K562 (cell line): ENCODE measurements around the gene SLC4A1. TPM values are rescaled to one million over a fixed set of nuclear protein-coding genes. Genes with fewer than 3 reads are reported as not detected.
A peak's percentile ranks its signal among the peaks of the same experiment; 100 is the strongest.

Experiments used
- CSDE1 ChIP-seq, 2 experiments: fragments of 450-650 bp; IDR thresholded peaks; 2 replicates each; pipeline ENCODE4 v1.6.1; 2016; ENCODE audit warnings: mild to moderate bottlenecking in 1 of 2
- EP400 ChIP-seq: fragments of 450-650 bp; IDR thresholded peaks from 2 replicates; pipeline ENCODE4 v1.6.1; 2017; ENCODE audit warnings: antibody characterized with exemption, mild to moderate bottlenecking, moderate library complexity
- HDAC3 ChIP-seq: fragments of 450-650 bp; IDR thresholded peaks from 2 replicates; pipeline ENCODE4 v1.6.1; 2018; ENCODE audit warnings: borderline replicate concordance, mild to moderate bottlenecking, moderate library complexity; ENCODE audit not compliant: partially characterized antibody
- NFYB ChIP-seq: IDR thresholded peaks from 2 replicates; pipeline ENCODE4 v1.6.1; 2011; ENCODE audit warnings: mild to moderate bottlenecking, moderate library complexity; ENCODE audit not compliant: insufficient read length; ENCODE audit errors: extremely low read depth
- NONO ChIP-seq, 2 experiments: fragments of 200-400 bp in 1 of 2; fragments of 450-650 bp in 1 of 2; formaldehyde crosslinking in 1 of 2; IDR thresholded peaks; 2 replicates each; pipeline ENCODE4 v1.6.1; 2017; ENCODE audit warnings: low read depth in 2 of 2, mild to moderate bottlenecking in 2 of 2, moderate library complexity in 2 of 2, low read length in 1 of 2
- PML ChIP-seq: IDR thresholded peaks from 2 replicates; pipeline ENCODE4 v1.6.1; 2012; ENCODE audit warnings: low read length, inconsistent platforms
- POLR2A ChIP-seq: fragments of 450-650 bp; conservative IDR thresholded peaks from 2 replicates; pipeline ENCODE4 v1.6.1; 2016
- POLR3G ChIP-seq: IDR thresholded peaks from 2 replicates; pipeline ENCODE4 v1.6.1; 2011; ENCODE audit not compliant: insufficient read length, insufficient replicate concordance; ENCODE audit errors: extremely low read depth
- RBFOX2 ChIP-seq: fragments of 200-400 bp; formaldehyde crosslinking; IDR thresholded peaks from 2 replicates; pipeline ENCODE4 v1.6.1; 2017; ENCODE audit warnings: low read depth, mild to moderate bottlenecking, low read length, moderate library complexity
- RBM14 ChIP-seq: fragments of 200-400 bp; formaldehyde crosslinking; IDR thresholded peaks from 2 replicates; pipeline ENCODE4 v1.6.1; 2018; ENCODE audit warnings: low read depth, mild to moderate bottlenecking, low read length, moderate library complexity, borderline replicate concordance; ENCODE audit not compliant: insufficient read depth
- SIN3B ChIP-seq: fragments of 450-650 bp; IDR thresholded peaks from 2 replicates; pipeline ENCODE4 v1.6.1; 2017; ENCODE audit warnings: low read depth, mild to moderate bottlenecking, moderate library complexity
- polyA plus RNA-seq, 8 experiments: library from polyadenylated mRNA; depleted of rRNA in 4 of 8; stranded (reverse) in 5 of 8; unstranded in 3 of 8; fragments of >200 nt; fragmentation: Nextera tagmentation in 2 of 8; fragmentation: Illumina TruSeq in 1 of 8; extraction: Ambion mirVana in 2 of 8; extraction: Trizol in 1 of 8; gene quantifications; 2 replicates each; pipeline versions ENCODE4 v1.2.1 to v1.2.3, GENCODE V29; 2011 to 2014; ENCODE audit warnings: inconsistent platforms in 1 of 8, missing spikeins in 1 of 8
- total RNA-seq, 7 experiments: library from RNA; depleted of rRNA in 6 of 7; stranded (reverse); fragments of >200 nt in 6 of 7; fragmentation: Illumina TruSeq in 2 of 7; extraction: Trizol in 2 of 7; gene quantifications; 2 replicates each; pipeline versions ENCODE4 v1.2.1 to v1.2.3, GENCODE V29; 2011 to 2021; ENCODE audit warnings: low replicate concordance in 1 of 7
- TF ChIP-seq, protein P1 (sequence below): fragments of 450-650 bp; IDR thresholded peaks from 2 replicates; pipeline ENCODE4 v1.6.1; 2016; ENCODE audit warnings: borderline replicate concordance
- TF ChIP-seq, protein P2 (sequence below): fragments of 450-650 bp; formaldehyde crosslinking; IDR thresholded peaks from 2 replicates; pipeline ENCODE4 v1.4.0; 2022; ENCODE audit warnings: missing genetic modification characterization
- TF ChIP-seq, protein P3 (sequence below): sonication (generic); formaldehyde crosslinking; IDR thresholded peaks from 2 replicates; pipeline ENCODE4 v1.8.0; 2022; ENCODE audit warnings: mild to moderate bottlenecking, missing genetic modification reagents
- TF ChIP-seq, protein P4 (sequence below): sonication (generic); formaldehyde crosslinking; IDR thresholded peaks from 2 replicates; pipeline ENCODE4 v1.8.1; 2023; ENCODE audit warnings: mild to moderate bottlenecking, missing genetic modification reagents
- TF ChIP-seq, protein P5 (sequence below), 2 experiments: fragments of 450-650 bp in 1 of 2; sonication (generic) in 1 of 2; formaldehyde crosslinking; conservative IDR thresholded peaks; 2 replicates each; pipeline versions ENCODE4 v1.4.0 to v1.8.1; 2020 to 2022; ENCODE audit warnings: mild to moderate bottlenecking in 1 of 2, missing genetic modification reagents in 1 of 2

SLC4A1 gene
- total and polyA plus RNA-seq, 9 of the 15 experiments (the other 6 are each of a cell fraction or from before 2014, with no cell fraction given), result 0.14 to 1.00 (median 0.53) TPM

DNA sequence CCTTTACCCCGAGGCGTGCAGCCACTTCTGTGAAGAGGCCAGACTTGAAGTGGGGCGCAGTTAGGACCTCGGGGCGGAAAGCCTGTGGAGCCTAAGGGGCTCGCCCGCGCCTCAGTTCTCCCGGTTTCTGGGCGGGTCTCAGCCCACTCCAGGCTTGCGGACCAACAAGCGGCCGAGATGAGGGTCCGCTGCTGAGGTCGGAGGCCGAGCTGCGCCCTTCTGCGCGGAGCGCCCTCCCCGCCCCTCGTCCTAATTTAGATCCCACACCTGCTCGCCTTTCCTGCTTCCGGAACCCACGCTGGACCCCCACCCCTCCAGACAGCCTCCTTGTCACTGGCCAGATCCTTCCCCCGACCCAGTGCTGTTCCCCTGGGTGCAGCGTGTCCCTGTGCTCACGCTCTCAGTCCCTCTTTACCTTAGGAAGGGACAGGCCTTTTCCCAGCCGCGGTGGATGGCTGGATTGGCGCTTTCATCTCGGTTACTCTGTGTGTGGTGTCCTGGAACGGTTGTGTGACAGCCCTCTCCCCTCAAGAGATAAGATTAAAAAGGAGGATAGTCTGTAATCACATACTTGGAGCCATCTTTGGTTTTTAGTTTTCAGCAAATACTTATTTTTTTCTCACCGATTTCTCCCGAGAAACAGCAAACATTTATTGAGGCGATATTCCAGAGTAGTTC is 67.3 kb downstream of the SLC4A1 start (continued):
- TF ChIP-seq, protein P1, sequence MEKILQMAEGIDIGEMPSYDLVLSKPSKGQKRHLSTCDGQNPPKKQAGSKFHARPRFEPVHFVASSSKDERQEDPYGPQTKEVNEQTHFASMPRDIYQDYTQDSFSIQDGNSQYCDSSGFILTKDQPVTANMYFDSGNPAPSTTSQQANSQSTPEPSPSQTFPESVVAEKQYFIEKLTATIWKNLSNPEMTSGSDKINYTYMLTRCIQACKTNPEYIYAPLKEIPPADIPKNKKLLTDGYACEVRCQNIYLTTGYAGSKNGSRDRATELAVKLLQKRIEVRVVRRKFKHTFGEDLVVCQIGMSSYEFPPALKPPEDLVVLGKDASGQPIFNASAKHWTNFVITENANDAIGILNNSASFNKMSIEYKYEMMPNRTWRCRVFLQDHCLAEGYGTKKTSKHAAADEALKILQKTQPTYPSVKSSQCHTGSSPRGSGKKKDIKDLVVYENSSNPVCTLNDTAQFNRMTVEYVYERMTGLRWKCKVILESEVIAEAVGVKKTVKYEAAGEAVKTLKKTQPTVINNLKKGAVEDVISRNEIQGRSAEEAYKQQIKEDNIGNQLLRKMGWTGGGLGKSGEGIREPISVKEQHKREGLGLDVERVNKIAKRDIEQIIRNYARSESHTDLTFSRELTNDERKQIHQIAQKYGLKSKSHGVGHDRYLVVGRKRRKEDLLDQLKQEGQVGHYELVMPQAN, result peak; percentile 49; the same call in 1 of the 2 replicates
- TF ChIP-seq, protein P2, sequence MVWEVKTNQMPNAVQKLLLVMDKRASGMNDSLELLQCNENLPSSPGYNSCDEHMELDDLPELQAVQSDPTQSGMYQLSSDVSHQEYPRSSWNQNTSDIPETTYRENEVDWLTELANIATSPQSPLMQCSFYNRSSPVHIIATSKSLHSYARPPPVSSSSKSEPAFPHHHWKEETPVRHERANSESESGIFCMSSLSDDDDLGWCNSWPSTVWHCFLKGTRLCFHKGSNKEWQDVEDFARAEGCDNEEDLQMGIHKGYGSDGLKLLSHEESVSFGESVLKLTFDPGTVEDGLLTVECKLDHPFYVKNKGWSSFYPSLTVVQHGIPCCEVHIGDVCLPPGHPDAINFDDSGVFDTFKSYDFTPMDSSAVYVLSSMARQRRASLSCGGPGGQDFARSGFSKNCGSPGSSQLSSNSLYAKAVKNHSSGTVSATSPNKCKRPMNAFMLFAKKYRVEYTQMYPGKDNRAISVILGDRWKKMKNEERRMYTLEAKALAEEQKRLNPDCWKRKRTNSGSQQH, result 0 out of 2 replicates have a peak, but pooled peaks have one; percentile 38
- TF ChIP-seq EP400 (peak; percentile 57; the same call in 1 of the 2 replicates), HDAC3 (no peak), RBFOX2 (peak; percentile 78), POLR3G (no peak), CSDE1 (IDR thresholded peaks at IDR 0.05) (no peak), PML (0 out of 2 replicates have a peak, but pooled peaks have one; percentile 20), NFYB (no peak), SIN3B (peak; percentile 41; the same call in 1 of the 2 replicates), RBM14 (0 out of 2 replicates have a peak, but pooled peaks have one; percentile 30), NONO (IDR thresholded peaks at IDR 0.05; ENCODE audit: low read depth in 2 of 2, low read length in 1 of 2) (no peak), POLR2A (peak; percentile 77)
- TF ChIP-seq, protein P3, sequence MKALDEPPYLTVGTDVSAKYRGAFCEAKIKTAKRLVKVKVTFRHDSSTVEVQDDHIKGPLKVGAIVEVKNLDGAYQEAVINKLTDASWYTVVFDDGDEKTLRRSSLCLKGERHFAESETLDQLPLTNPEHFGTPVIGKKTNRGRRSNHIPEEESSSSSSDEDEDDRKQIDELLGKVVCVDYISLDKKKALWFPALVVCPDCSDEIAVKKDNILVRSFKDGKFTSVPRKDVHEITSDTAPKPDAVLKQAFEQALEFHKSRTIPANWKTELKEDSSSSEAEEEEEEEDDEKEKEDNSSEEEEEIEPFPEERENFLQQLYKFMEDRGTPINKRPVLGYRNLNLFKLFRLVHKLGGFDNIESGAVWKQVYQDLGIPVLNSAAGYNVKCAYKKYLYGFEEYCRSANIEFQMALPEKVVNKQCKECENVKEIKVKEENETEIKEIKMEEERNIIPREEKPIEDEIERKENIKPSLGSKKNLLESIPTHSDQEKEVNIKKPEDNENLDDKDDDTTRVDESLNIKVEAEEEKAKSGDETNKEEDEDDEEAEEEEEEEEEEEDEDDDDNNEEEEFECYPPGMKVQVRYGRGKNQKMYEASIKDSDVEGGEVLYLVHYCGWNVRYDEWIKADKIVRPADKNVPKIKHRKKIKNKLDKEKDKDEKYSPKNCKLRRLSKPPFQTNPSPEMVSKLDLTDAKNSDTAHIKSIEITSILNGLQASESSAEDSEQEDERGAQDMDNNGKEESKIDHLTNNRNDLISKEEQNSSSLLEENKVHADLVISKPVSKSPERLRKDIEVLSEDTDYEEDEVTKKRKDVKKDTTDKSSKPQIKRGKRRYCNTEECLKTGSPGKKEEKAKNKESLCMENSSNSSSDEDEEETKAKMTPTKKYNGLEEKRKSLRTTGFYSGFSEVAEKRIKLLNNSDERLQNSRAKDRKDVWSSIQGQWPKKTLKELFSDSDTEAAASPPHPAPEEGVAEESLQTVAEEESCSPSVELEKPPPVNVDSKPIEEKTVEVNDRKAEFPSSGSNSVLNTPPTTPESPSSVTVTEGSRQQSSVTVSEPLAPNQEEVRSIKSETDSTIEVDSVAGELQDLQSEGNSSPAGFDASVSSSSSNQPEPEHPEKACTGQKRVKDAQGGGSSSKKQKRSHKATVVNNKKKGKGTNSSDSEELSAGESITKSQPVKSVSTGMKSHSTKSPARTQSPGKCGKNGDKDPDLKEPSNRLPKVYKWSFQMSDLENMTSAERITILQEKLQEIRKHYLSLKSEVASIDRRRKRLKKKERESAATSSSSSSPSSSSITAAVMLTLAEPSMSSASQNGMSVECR (CRISPR knock-in tag), result 0 out of 2 replicates have a peak, but pooled peaks have one; percentile 59
- TF ChIP-seq, protein P4, sequence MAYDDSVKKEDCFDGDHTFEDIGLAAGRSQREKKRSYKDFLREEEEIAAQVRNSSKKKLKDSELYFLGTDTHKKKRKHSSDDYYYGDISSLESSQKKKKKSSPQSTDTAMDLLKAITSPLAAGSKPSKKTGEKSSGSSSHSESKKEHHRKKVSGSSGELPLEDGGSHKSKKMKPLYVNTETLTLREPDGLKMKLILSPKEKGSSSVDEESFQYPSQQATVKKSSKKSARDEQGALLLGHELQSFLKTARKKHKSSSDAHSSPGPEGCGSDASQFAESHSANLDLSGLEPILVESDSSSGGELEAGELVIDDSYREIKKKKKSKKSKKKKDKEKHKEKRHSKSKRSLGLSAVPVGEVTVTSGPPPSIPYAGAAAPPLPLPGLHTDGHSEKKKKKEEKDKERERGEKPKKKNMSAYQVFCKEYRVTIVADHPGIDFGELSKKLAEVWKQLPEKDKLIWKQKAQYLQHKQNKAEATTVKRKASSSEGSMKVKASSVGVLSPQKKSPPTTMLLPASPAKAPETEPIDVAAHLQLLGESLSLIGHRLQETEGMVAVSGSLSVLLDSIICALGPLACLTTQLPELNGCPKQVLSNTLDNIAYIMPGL, result no peak
- TF ChIP-seq, protein P5, sequence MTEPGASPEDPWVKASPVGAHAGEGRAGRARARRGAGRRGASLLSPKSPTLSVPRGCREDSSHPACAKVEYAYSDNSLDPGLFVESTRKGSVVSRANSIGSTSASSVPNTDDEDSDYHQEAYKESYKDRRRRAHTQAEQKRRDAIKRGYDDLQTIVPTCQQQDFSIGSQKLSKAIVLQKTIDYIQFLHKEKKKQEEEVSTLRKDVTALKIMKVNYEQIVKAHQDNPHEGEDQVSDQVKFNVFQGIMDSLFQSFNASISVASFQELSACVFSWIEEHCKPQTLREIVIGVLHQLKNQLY (CRISPR knock-in tag; conservative IDR thresholded peaks at IDR 0.05), result 0 out of 4 replicates have a peak, but pooled peaks of 1 of the 2 experiments have one; percentile 70
